ENCODE data around the gene NKD1. TPM values are rescaled to one million over a fixed set of nuclear protein-coding genes. Genes with fewer than 3 reads are reported as not detected.
"Not testable (repeated sequence)": the region's sequence is repeated elsewhere in the genome, so short reads cannot be mapped to it uniquely, and the experiment has no call there.

NKD1 gene
- 5.3 TPM for polyA plus RNA-seq
- long read RNA-seq, donor 1, full-length matches to known transcripts, result 1 of 1 reads
- long read RNA-seq, donor 1, partial matches to known transcripts, result 0 of 1 reads
- long read RNA-seq, donor 1, other reads (novel, unspliced or antisense), result 0 of 1 reads
- long read RNA-seq, donor 2, full-length matches to known transcripts, result 3 of 3 reads
- long read RNA-seq, donor 2, partial matches to known transcripts, result 0 of 3 reads
- long read RNA-seq, donor 2, other reads (novel, unspliced or antisense), result 0 of 3 reads
- long read RNA-seq, donor 3, result 0 reads
- long read RNA-seq, donor 4, result 0 reads
- long read RNA-seq, donor 5, result 0 reads
- long read RNA-seq, donor 6, full-length matches to known transcripts, result 1 of 1 reads
- long read RNA-seq, donor 6, partial matches to known transcripts, result 0 of 1 reads
- long read RNA-seq, donor 6, other reads (novel, unspliced or antisense), result 0 of 1 reads
- long read RNA-seq, donor 7, result 0 reads
- long read RNA-seq, donor 8, full-length matches to known transcripts, result 1 of 1 reads
- long read RNA-seq, donor 8, partial matches to known transcripts, result 0 of 1 reads
- long read RNA-seq, donor 8, other reads (novel, unspliced or antisense), result 0 of 1 reads
- long read RNA-seq, donor 9, full-length matches to known transcripts, result 1 of 1 reads
- long read RNA-seq, donor 9, partial matches to known transcripts, result 0 of 1 reads
- long read RNA-seq, donor 9, other reads (novel, unspliced or antisense), result 0 of 1 reads
- long read RNA-seq, donor 10, full-length matches to known transcripts, result 1 of 1 reads
- long read RNA-seq, donor 10, partial matches to known transcripts, result 0 of 1 reads
- long read RNA-seq, donor 10, other reads (novel, unspliced or antisense), result 0 of 1 reads
- long read RNA-seq, donor 11, result 0 reads

GRCh38 chr16:50548125-50548908 lies at the start of gene NKD1:
Gene NKD1, plus strand, starts transcription at chr16:50548396. Its CDS starts 158 bp downstream, at chr16:50548554.
- Histone ChIP-seq H3K27me3 (ENCODE audit: control insufficient read depth, insufficient read depth, low read length) (peaks cover 27% of the 10 kb centered on the region), H3K36me3 (ENCODE audit: control insufficient read depth, insufficient read depth, low read length) (no peaks in the 10 kb centered on the region), H3K27ac (ENCODE audit: low read length) (no peak within 1 kb of the TSS), H3K4me3 (ENCODE audit: low read length) (peak within 1 kb of the TSS; percentile 59), H3K4me1 (ENCODE audit: control insufficient read depth, insufficient read depth, low read length) (peaks cover 2% of the 10 kb centered on the region), H3K9me3 (ENCODE audit: control insufficient read depth, low read depth, low read length) (no peaks in the 10 kb centered on the region)
- peak; percentile 26 to 73 for DNase-seq
- no CpG with 5 or more reads among the region's 113 CpGs for WGBS (ENCODE audit: insufficient coverage, low lambda C conversion rate)

DNA sequence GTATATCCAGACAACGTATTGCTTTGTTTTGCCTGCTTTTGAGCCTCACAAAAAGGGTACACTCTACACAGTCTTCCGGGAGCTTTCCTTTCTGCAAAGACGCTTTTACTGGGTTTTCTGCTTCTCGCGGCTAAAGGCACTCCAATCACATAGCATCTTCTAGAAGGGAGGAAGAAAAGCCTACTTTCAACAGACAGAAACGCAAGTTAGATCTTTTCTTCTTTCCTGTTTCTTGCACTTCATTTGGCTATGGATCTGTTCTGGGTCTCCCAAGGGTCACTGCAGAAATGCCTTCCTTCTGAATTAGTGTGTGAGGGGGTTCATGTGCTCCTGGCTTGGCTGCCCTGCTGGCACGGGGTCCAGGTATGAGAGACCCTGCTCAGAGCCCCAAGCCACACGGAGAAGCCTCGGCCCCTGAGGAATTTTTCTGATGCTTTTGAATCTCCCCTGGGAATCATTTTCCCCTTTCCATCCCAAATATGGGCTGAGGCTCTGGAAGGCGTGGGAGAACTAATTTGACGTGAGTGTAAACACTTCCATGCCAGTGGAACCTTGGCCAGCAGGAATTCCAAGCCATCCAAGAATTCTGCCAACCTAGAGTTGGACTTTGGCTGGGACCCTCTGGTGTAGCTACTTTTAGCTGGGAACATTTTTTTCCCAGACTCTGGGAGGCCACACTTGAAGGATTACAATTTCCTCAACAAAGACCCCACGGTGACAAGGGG lies 49.6 kb upstream of the NKD1 start:
- 100% methylated on average over 1 of the region's 12 CpGs for WGBS (ENCODE audit: insufficient coverage, low lambda C conversion rate)
- no peak overlapping the region for H3K27ac ChIP-seq (ENCODE audit: low read length)

DNA sequence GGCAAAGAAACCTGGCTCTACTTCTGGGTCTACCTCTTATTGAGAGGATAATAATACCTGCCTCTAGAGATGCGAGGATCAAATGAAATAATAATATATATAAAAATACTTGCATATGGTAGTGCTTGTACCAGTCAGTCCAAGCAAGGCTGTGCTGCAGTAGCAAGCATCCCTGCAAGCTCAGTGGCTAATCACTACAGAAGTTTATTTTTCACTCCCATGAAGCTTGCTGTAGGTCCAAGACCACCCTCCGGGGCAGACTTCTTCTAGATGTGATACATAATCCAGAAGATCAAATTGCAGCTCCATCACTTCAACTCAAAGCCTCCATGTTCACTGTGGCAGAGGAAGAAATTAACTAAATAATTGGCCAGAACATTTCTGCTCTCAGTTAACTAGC lies 48.9 kb upstream of the NKD1 start:
- Histone ChIP-seq H3K4me3 (ENCODE audit: low read length) (no peak overlapping the region), H3K27ac (ENCODE audit: low read length) (no peak overlapping the region), H3K36me3 (ENCODE audit: control insufficient read depth, insufficient read depth, low read length) (no peaks in the 10 kb centered on the region), H3K4me1 (ENCODE audit: control insufficient read depth, insufficient read depth, low read length) (no peaks in the 10 kb centered on the region), H3K27me3 (ENCODE audit: control insufficient read depth, insufficient read depth, low read length) (no peaks in the 10 kb centered on the region), H3K9me3 (ENCODE audit: control insufficient read depth, low read depth, low read length) (no peaks in the 10 kb centered on the region)
- DNase-seq, result no peak
- no CpG with 5 or more reads among the region's 2 CpGs for WGBS (ENCODE audit: insufficient coverage, low lambda C conversion rate)

More for the DNA sequence above, 49.6 kb upstream of the NKD1 start:
- H3K4me1 ChIP-seq (ENCODE audit: control insufficient read depth, insufficient read depth, low read length), result no peaks in the 10 kb centered on the region
- H3K4me3 ChIP-seq (ENCODE audit: low read length), result no peak overlapping the region
- no peak for DNase-seq
- no peaks in the 10 kb centered on the region for H3K9me3 ChIP-seq (ENCODE audit: control insufficient read depth, low read depth, low read length)
- no peaks in the 10 kb centered on the region for H3K36me3 ChIP-seq (ENCODE audit: control insufficient read depth, insufficient read depth, low read length)
- no peaks in the 10 kb centered on the region for H3K27me3 ChIP-seq (ENCODE audit: control insufficient read depth, insufficient read depth, low read length)

- no peak for DNase-seq
- no peak overlapping the region for H3K4me3 ChIP-seq (ENCODE audit: low read length)
- no peak overlapping the region for H3K27ac ChIP-seq (ENCODE audit: low read length)
- no peaks in the 10 kb centered on the region for H3K27me3 ChIP-seq (ENCODE audit: control insufficient read depth, insufficient read depth, low read length)
- no peaks in the 10 kb centered on the region for H3K9me3 ChIP-seq (ENCODE audit: control insufficient read depth, low read depth, low read length)
- no peaks in the 10 kb centered on the region for H3K36me3 ChIP-seq (ENCODE audit: control insufficient read depth, insufficient read depth, low read length)
- WGBS (ENCODE audit: insufficient coverage, low lambda C conversion rate), result no CpG with 5 or more reads among the region's 7 CpGs
- H3K4me1 ChIP-seq (ENCODE audit: control insufficient read depth, insufficient read depth, low read length), result no peaks in the 10 kb centered on the region
Observed at GRCh38 chr16:50500171-50500874, 47.9 kb upstream of the NKD1 start.

- no peak for DNase-seq
- no CpG with 5 or more reads among the region's 2 CpGs for WGBS (ENCODE audit: insufficient coverage, low lambda C conversion rate)
- no peak overlapping the region for H3K27ac ChIP-seq (ENCODE audit: low read length)
- H3K36me3 ChIP-seq (ENCODE audit: control insufficient read depth, insufficient read depth, low read length), result no peaks in the 10 kb centered on the region
- H3K27me3 ChIP-seq (ENCODE audit: control insufficient read depth, insufficient read depth, low read length), result peaks cover 7% of the 10 kb centered on the region
- no peak overlapping the region for H3K4me3 ChIP-seq (ENCODE audit: low read length)
- no peaks in the 10 kb centered on the region for H3K9me3 ChIP-seq (ENCODE audit: control insufficient read depth, low read depth, low read length)
- H3K4me1 ChIP-seq (ENCODE audit: control insufficient read depth, insufficient read depth, low read length), result no peaks in the 10 kb centered on the region
Observed at GRCh38 chr16:50501251-50501650, 46.9 kb upstream of the NKD1 start.

GRCh38 chr16:50501986-50502615 lies 46.1 kb upstream of the NKD1 start:
- Histone ChIP-seq H3K27ac (ENCODE audit: low read length) (no peak overlapping the region), H3K9me3 (ENCODE audit: control insufficient read depth, low read depth, low read length) (no peaks in the 10 kb centered on the region), H3K27me3 (ENCODE audit: control insufficient read depth, insufficient read depth, low read length) (peaks cover 10% of the 10 kb centered on the region), H3K4me1 (ENCODE audit: control insufficient read depth, insufficient read depth, low read length) (no peaks in the 10 kb centered on the region), H3K4me3 (ENCODE audit: low read length) (no peak overlapping the region), H3K36me3 (ENCODE audit: control insufficient read depth, insufficient read depth, low read length) (no peaks in the 10 kb centered on the region)
- no CpG with 5 or more reads among the region's 5 CpGs for WGBS (ENCODE audit: insufficient coverage, low lambda C conversion rate)
- DNase-seq, result no peak

GRCh38 chr16:50502616-50503011 lies 45.6 kb upstream of the NKD1 start:
- H3K27me3 ChIP-seq (ENCODE audit: control insufficient read depth, insufficient read depth, low read length), result peaks cover 10% of the 10 kb centered on the region
- no peaks in the 10 kb centered on the region for H3K9me3 ChIP-seq (ENCODE audit: control insufficient read depth, low read depth, low read length)
- no peak for DNase-seq
- H3K36me3 ChIP-seq (ENCODE audit: control insufficient read depth, insufficient read depth, low read length), result no peaks in the 10 kb centered on the region
- 92% methylated on average over 2 of the region's 10 CpGs for WGBS (ENCODE audit: insufficient coverage, low lambda C conversion rate)
- no peak overlapping the region for H3K27ac ChIP-seq (ENCODE audit: low read length)
- H3K4me1 ChIP-seq (ENCODE audit: control insufficient read depth, insufficient read depth, low read length), result no peaks in the 10 kb centered on the region
- no peak overlapping the region for H3K4me3 ChIP-seq (ENCODE audit: low read length)

DNA sequence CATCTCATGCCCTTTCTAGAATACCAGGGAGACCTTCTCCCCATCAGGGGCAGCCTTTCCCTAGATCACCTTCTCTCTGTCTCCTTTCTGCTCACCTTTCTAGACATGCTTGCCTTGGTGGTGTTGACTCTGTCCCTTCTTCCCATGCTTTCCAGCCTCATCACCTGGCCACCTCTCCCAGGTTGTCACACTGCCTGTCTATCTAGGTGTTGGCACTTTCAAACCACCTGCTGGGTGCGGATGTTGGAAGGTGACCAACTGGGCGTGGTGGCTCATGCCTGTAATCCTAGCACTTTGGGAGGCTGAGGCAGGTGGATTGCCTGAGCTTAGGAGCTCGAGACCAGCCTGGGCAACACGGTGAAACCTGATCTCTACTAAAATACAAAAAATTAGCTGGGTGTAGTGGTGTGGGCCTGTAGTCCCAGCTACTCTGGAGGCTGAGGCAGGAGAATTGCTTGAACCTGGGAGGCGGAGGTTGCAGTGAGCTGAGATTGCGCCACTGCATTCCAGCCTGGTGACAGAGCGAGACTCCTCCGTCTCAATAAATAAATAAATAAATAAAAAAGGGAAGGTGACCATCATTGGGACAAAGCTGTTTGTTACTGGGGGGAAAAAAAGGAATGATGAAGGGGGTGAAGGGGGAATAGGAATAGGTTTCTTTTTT lies 44.2 kb upstream of the NKD1 start:
- H3K4me3 ChIP-seq (ENCODE audit: low read length); H3K27ac ChIP-seq (ENCODE audit: low read length); H3K4me1 ChIP-seq (ENCODE audit: control insufficient read depth, insufficient read depth, low read length); H3K9me3 ChIP-seq (ENCODE audit: control insufficient read depth, low read depth, low read length); H3K36me3 ChIP-seq (ENCODE audit: control insufficient read depth, insufficient read depth, low read length); DNase-seq; H3K27me3 ChIP-seq (ENCODE audit: control insufficient read depth, insufficient read depth, low read length): not testable (repeated sequence)
- no CpG with 5 or more reads among the region's 8 CpGs for WGBS (ENCODE audit: insufficient coverage, low lambda C conversion rate)

GRCh38 chr16:50505115-50505514 lies 43.1 kb upstream of the NKD1 start:
- Histone ChIP-seq H3K27me3 (ENCODE audit: control insufficient read depth, insufficient read depth, low read length) (peaks cover 10% of the 10 kb centered on the region), H3K9me3 (ENCODE audit: control insufficient read depth, low read depth, low read length) (no peaks in the 10 kb centered on the region)
- no CpG with 5 or more reads among the region's 5 CpGs for WGBS (ENCODE audit: insufficient coverage, low lambda C conversion rate)

More at GRCh38 chr16:50505115-50505514, 43.1 kb upstream of the NKD1 start:
- DNase-seq, result no peak
- H3K36me3 ChIP-seq (ENCODE audit: control insufficient read depth, insufficient read depth, low read length), result no peaks in the 10 kb centered on the region
- no peak overlapping the region for H3K4me3 ChIP-seq (ENCODE audit: low read length)
- H3K4me1 ChIP-seq (ENCODE audit: control insufficient read depth, insufficient read depth, low read length), result no peaks in the 10 kb centered on the region
- no peak overlapping the region for H3K27ac ChIP-seq (ENCODE audit: low read length)
